Stimulated activated CD8-positive, alpha-beta memory T cell treated with anti-CD3 and anti-CD28 coated beads, Interleukin-12 subunit alpha, Interleukin-12 subunit beta, amount 100 ng/mL, for 4 hours (primary cell): ENCODE results near the gene SERPINB5.
"Not testable (repeated sequence)": the region's sequence is repeated elsewhere in the genome, so short reads cannot be mapped to it uniquely, and the experiment has no call there.

Experiments
- DNase-seq: peaks from one replicate; pipeline ENCODE4 v3.0.0-alpha.2; 2020; ENCODE audit warnings: low read depth

The SERPINB5 gene

GRCh38 chr18:63476668-63477067 is at the start of gene SERPINB5:
Gene SERPINB5, plus strand, starts transcription at chr18:63476958. Its CDS starts 7,471 bp downstream, at chr18:63484429.
- no peak for DNase-seq

GRCh38 chr18:63427558-63427957 is 49.2 kb upstream of the SERPINB5 start:
- DNase-seq = no peak

GRCh38 chr18:63430526-63430925 is 46.2 kb upstream of the SERPINB5 start:
- DNase-seq = no peak

- DNase-seq = no peak
These were observed 45.6 kb upstream of the SERPINB5 start for GRCh38 chr18:63431180-63431579.

GRCh38 chr18:63433334-63433866 is 43.4 kb upstream of the SERPINB5 start:
- no peak for DNase-seq

DNA sequence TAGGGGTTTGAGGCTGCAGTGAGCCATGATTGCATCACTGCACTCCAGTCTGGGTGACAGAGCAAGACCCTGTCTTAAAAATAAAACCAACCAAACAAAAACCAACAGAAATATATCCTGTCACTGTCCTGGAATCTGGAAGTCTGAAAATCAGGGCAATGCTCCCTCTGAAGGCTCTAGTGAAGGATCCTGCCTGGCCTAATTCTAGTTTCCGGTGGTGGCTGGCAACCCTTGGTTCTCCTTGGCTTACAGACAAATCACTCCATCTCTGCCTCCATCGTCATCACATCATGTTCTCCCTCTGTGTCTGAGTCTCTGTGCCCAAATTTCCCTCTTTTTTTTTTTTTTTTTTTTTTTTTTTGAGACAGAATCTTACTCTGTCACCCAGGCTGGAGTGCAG is 38.6 kb upstream of the SERPINB5 start:
- no peak for DNase-seq

- DNase-seq = no peak
These were observed 37.4 kb upstream of the SERPINB5 start for GRCh38 chr18:63439334-63439733.

- DNase-seq = no peak
These were observed 36.5 kb upstream of the SERPINB5 start for GRCh38 chr18:63440219-63440618.

- no peak for DNase-seq
These were observed 35.9 kb upstream of the SERPINB5 start for GRCh38 chr18:63440881-63441280.

DNA sequence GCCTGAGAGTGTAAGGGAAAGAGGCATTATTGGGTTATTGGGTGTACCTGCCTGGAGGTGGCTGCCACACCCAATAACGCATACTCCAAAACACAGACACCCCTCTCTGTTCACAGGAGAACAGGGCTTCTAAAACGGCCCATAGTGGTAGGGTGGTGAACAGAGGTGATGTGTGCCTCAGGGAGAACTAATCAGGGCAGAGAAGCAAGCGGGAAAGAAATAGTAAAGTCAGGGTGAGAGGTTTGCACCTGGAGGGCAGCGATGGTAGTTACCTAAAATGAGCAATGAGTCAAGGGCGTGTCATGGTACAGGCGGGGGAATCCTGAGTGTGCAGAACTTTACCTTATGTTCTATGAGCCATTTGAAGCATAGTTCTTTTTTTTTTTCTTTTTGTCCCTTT is 32.9 kb upstream of the SERPINB5 start:
- DNase-seq = no peak

DNA sequence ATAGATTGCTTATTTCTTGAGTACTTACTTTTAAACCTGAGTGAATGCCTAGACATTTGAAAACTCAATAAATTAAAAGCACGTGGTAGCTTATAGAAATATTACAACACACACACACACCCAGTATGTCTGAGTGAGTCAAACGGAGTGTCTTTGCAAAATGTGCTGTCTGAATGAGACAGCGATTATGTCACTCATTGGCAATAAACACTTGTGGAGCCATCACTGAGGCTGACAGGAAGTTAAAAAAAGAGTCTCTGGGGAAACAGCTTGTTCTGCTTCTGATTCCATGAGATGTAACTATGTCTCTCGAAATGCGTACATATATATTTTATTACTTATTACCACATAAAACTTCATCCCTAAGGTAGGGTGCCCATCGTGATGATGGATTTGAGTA is 32.2 kb upstream of the SERPINB5 start:
- no peak for DNase-seq

DNA sequence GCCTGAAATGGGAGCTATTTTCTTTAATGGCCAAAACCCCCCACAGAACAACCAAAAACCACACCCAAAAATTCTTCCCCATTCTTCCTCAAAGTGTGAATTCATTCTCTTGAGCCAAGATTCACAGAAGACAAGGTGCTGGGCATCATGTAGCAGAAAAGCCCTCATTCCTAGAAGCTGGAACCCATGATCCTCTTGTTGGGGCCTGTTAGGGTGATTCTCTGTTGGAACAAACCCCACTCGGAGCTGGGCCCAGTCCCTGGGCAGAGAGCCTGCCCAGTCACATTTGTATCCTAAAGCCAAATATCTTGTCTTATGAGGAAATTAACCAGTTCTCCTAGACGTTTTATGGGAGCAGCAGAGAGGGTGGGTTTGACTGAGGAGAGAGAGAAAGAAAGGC is 31.7 kb upstream of the SERPINB5 start:
- no peak for DNase-seq

DNA sequence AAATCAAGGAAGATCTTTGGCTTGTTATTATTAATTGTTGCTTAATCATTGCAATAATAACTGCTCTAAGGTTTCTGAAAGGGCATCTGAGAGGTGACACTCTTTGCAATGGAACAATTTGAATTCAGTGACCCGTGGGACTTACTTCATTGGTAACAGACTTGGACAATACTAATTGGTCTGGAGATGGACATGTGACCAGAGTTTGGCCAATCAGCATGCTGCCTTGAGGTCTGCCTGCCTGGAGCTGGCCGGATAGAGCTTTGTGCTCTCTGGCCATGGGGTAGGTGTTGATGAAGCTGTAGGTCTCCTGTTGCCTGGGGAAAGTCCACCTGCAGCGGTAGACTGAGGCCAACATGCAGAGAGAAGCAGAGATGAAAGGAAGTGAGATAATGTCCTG is 30.5 kb upstream of the SERPINB5 start:
- no peak for DNase-seq

DNA sequence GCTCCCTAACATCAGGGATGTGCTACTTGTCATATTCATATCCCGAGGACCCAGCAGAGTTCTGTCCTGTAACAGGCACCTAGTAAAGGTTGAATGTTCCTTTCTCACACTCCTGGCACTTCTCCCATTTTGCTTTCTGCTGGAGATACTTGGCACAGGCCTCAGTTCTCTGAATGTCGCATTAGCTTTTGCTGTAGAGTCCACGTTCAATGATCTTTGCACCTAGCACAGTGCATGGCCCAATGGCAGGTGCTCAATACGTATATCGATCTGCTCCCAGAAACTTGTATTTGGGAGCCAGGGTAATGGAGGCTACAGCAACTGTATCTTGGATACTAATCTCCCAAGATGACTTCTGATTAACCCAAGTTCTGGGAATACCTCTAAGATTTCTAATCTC is 29.7 kb upstream of the SERPINB5 start:
- no peak for DNase-seq

DNA sequence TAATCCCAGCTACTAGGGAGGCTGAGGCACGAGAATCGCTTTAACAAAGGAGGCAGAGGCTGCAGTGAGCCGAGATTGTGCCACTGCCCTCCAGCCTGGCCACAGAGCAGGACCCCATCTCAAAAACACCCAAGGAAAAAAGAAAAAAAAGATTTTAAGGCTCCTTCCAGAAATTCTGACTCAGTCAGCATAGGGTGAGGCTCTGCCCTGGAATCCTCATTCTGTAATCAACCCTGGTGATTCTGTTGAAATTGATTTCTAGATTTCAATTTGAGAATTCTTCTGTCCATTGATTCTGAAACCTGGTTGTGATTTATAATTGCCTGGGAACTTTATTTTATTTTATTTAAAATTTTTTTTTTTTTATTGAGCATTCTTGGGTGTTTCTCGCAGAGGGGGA is 27.3 kb upstream of the SERPINB5 start:
- no peak for DNase-seq

DNA sequence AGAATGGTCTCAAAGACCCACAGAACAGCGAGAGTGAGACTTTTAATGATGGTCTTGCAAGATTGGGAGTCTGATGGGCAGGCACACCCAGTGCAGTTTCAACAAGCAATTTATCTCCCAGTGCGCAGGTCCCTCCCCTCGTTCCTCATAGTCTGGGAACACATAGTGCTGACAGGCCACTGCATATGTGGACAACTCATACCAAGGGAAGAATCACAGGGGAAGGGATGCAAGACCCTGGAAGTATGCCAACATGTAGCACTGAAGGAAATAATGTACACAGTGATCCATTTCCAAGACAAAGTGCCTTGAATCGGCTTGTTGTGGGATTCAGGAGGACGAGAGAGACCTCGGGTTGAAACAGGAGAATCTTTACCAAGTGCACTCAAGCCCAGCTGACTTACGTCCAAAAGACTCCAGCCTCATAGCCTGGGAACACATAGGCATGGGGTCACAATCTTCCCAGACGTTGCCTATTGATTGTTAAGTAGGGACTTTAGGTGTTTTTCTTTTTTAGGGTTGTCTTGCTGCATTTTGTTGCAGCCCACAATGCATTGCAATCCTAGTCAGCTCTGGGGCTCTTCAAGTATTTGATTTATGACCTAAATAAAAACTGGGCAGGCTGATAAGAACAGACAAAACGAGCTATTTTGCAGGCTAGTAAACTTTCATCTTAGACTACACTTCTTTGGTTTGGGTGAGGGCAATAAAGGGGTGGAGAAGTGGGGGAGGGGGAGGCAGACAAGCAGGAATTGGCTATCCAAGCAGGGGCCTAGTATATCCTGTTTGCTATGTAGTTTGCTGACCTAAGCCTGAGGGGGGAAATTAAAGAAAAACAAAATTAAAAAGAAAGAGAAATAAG is 24.7 kb upstream of the SERPINB5 start:
- DNase-seq = no peak

DNA sequence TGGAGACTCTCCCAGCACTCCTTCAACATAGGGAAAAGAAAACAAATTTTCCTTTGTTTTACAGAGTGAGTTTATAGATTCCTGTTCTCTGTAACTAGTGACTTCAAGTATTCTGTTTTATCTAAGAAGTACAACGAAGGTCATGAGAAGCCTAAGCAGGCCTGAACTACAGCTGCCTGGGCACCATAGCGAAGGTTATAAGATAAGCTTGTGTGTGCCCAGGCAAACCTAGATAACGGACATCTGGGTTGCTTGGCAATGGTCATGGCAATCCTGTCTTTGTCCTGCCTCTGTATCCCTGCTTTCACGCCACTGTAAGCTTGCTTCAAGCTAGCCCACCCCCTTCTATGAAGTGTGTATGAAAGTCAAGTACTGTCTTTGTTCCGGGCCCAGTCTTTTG is 24.0 kb upstream of the SERPINB5 start:
- DNase-seq = not testable (repeated sequence)

- DNase-seq = no peak
These were observed 22.3 kb upstream of the SERPINB5 start for GRCh38 chr18:63454497-63454896.

- DNase-seq = no peak
These were observed 18.8 kb upstream of the SERPINB5 start for GRCh38 chr18:63457977-63458376.

DNA sequence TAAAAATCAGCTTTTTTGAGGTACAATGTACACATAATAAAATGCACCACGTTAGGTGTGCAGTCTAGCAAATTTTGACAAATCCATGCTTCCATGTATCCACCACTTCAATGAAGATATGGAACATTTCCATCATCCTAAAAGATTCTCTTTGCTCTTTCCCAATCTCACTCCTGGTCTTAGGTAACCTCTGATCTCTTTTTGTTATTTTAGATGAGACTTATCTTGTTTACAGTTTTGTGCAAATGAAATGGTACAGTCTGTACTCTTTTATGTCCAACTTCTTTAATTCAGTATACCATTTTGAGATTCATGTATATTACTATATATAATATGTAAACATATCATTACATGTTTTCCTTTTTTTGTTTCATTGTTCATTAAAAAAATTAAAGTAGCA is 16.3 kb upstream of the SERPINB5 start:
- DNase-seq = no peak

DNA sequence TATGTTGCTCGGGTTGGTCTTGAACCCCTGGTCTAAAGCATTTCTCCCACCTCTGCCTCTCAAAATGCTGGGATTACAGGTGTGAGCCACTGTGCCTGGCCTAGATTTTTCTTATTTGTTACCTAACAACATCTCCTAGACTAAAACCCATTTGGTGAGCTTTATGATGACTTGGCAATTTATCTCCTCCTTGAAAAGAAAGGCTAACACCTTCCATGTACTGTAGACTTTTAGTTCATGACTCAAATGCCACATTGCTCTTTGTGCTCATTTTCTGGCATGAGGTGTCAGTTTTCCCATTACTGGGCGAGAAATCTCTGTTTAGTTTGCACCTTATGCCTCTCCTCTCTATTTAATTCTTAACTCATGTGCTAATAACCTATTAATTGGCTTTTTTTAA is 12.3 kb upstream of the SERPINB5 start:
- no peak for DNase-seq

GRCh38 chr18:63465059-63465458 is 11.7 kb upstream of the SERPINB5 start:
- no peak for DNase-seq

DNA sequence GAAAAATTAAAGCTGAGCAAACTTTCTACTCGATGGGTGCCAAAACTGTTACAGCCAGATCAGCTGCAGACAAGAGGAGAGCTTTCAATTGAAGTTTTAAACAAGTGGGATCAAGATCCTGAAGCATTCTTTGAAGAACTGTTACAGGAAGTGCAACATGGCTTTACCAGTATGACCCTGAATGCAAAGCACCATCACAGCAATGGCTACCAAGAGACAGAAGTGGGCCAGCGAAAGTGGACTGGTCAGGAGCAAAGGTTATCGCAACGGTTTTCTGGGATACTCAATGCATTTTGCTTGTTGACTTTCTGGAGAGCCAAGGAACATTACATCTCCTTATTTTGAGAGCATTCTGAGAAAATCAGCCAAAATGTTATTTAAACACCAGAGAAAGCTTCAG is 9.1 kb upstream of the SERPINB5 start:
- DNase-seq = no peak

GRCh38 chr18:63468575-63468974 is 8.2 kb upstream of the SERPINB5 start:
- DNase-seq = no peak
